ENCODE data around the gene CRYBB3.
A peak's percentile ranks its signal among the peaks of the same experiment; 100 is the strongest.
"Not testable (repeated sequence)": the region's sequence is repeated elsewhere in the genome, so short reads cannot be mapped to it uniquely, and the experiment has no call there.

Gene CRYBB3

GRCh38 chr22:25203082-25203481, 3.4 kb downstream of the CRYBB3 start:
- TF ChIP-seq CTCF (conservative IDR thresholded peaks at IDR 0.05; ENCODE audit: low read depth) = no peak
- ChIA-PET POLR2A (ENCODE audit: low non-redundant PET) (no interaction called here), CTCF (interaction anchor here (0.7 kb wide), 1 partner anchor 146 kb away, joined by 4 read pairs; no protein-coding TSS in a partner anchor)
- no peak overlapping the region for H3K27ac ChIP-seq
- no peak for DNase-seq (ENCODE audit: low spot score)

GRCh38 chr22:25204547-25204946, 4.9 kb downstream of the CRYBB3 start:
- CTCF ChIA-PET = interaction anchor here (0.6 kb wide), 1 partner anchor 31 kb away, joined by 4 read pairs; no protein-coding TSS in a partner anchor
- POLR2A ChIA-PET (ENCODE audit: low non-redundant PET); DNase-seq (ENCODE audit: low spot score): not testable (repeated sequence)
- H3K27ac ChIP-seq = peak overlapping the region; percentile 17; the same call in 1 of the 2 replicates

- ChIA-PET POLR2A (ENCODE audit: low non-redundant PET) (interaction anchor here (0.6 kb wide), 1 partner anchor 8 kb away, joined by 7 read pairs; no protein-coding TSS in a partner anchor), CTCF (no interaction called here)
- DNase-seq (ENCODE audit: low spot score) = no peak
- no peak overlapping the region for H3K27ac ChIP-seq
- no peak for TF ChIP-seq CTCF (conservative IDR thresholded peaks at IDR 0.05; ENCODE audit: low read depth)
Observed at GRCh38 chr22:25205847-25206246, 6.2 kb downstream of the CRYBB3 start.

- TF ChIP-seq CTCF (conservative IDR thresholded peaks at IDR 0.05; ENCODE audit: low read depth) = no peak
- no peak overlapping the region for H3K27ac ChIP-seq
- DNase-seq (ENCODE audit: low spot score) = no peak
- POLR2A ChIA-PET (ENCODE audit: low non-redundant PET) = no interaction called here
- CTCF ChIA-PET = no interaction called here
Observed at GRCh38 chr22:25206998-25207397, 7.3 kb downstream of the CRYBB3 start.

GRCh38 chr22:25207553-25208157, 8.0 kb downstream of the CRYBB3 start:
- CTCF ChIA-PET = no interaction called here

GRCh38 chr22:25208328-25208727, 8.7 kb downstream of the CRYBB3 start:
- no peak for TF ChIP-seq CTCF (conservative IDR thresholded peaks at IDR 0.05; ENCODE audit: low read depth)
- DNase-seq (ENCODE audit: low spot score) = no peak
- ChIA-PET POLR2A (ENCODE audit: low non-redundant PET) (no interaction called here), CTCF (no interaction called here)
- H3K27ac ChIP-seq = no peak overlapping the region

More at GRCh38 chr22:25207553-25208157, 8.0 kb downstream of the CRYBB3 start:
- no peak for TF ChIP-seq CTCF (conservative IDR thresholded peaks at IDR 0.05; ENCODE audit: low read depth)
- POLR2A ChIA-PET (ENCODE audit: low non-redundant PET) = no interaction called here
- no peak for DNase-seq (ENCODE audit: low spot score)
- H3K27ac ChIP-seq = no peak overlapping the region

GRCh38 chr22:25208743-25209505, 9.3 kb downstream of the CRYBB3 start:
- TF ChIP-seq CTCF (conservative IDR thresholded peaks at IDR 0.05; ENCODE audit: low read depth) = no peak
- no peak for DNase-seq (ENCODE audit: low spot score)
- H3K27ac ChIP-seq = no peak overlapping the region
- ChIA-PET POLR2A (ENCODE audit: low non-redundant PET) (no interaction called here), CTCF (no interaction called here)
